Mucosa of stomach (tissue), 1 donor: ENCODE results near the gene TBCK.

Experiments
- H3K27me3 ChIP-seq: one replicate; pipeline ENCODE4 v1.7.0; 2013; ENCODE audit warnings: mild to moderate bottlenecking, low read length; ENCODE audit not compliant: control insufficient read depth, insufficient read depth
- H3K36me3 ChIP-seq: one replicate; pipeline ENCODE4 v1.7.0; 2013; ENCODE audit warnings: low read length; ENCODE audit not compliant: control insufficient read depth, insufficient read depth
- H3K4me1 ChIP-seq: one replicate; pipeline ENCODE4 v1.7.0; 2013; ENCODE audit warnings: mild to moderate bottlenecking, low read length; ENCODE audit not compliant: control insufficient read depth, insufficient read depth
- H3K4me3 ChIP-seq: one replicate; pipeline ENCODE4 v1.7.0; 2013; ENCODE audit warnings: low read length
- H3K9ac ChIP-seq: one replicate; pipeline ENCODE4 v1.7.0; 2013; ENCODE audit warnings: mild to moderate bottlenecking, low read length, moderate library complexity
- H3K9me3 ChIP-seq: one replicate; pipeline ENCODE4 v1.7.0; 2013; ENCODE audit warnings: mild to moderate bottlenecking, low read length, moderate library complexity; ENCODE audit not compliant: control insufficient read depth
- donor health status: Pancreatic carcinoma.

TBCK gene

GRCh38 chr4:106083065-106083464 is 232.9 kb downstream of the TBCK start:
- no peaks in the 10 kb centered on the region for H3K9me3 ChIP-seq
- H3K9ac ChIP-seq = no peak overlapping the region
- H3K36me3 ChIP-seq = no peaks in the 10 kb centered on the region

GRCh38 chr4:106080376-106080775 is 235.6 kb downstream of the TBCK start:
- Histone ChIP-seq H3K4me1 (no peaks in the 10 kb centered on the region), H3K36me3 (no peaks in the 10 kb centered on the region), H3K27me3 (no peaks in the 10 kb centered on the region), H3K9ac (no peak overlapping the region), H3K9me3 (no peaks in the 10 kb centered on the region), H3K4me3 (no peak overlapping the region)

More at GRCh38 chr4:106083065-106083464, 232.9 kb downstream of the TBCK start:
- Histone ChIP-seq H3K4me1 (no peaks in the 10 kb centered on the region), H3K4me3 (no peak overlapping the region), H3K27me3 (no peaks in the 10 kb centered on the region)

GRCh38 chr4:106079616-106080015 is 236.4 kb downstream of the TBCK start:
- H3K9me3 ChIP-seq = no peaks in the 10 kb centered on the region
- no peak overlapping the region for H3K9ac ChIP-seq
- H3K27me3 ChIP-seq = no peaks in the 10 kb centered on the region
- H3K4me1 ChIP-seq = no peaks in the 10 kb centered on the region
- H3K36me3 ChIP-seq = no peaks in the 10 kb centered on the region
- no peak overlapping the region for H3K4me3 ChIP-seq

- H3K9me3 ChIP-seq = no peaks in the 10 kb centered on the region
- no peak overlapping the region for H3K4me3 ChIP-seq
- H3K27me3 ChIP-seq = no peaks in the 10 kb centered on the region
- no peaks in the 10 kb centered on the region for H3K36me3 ChIP-seq
- H3K9ac ChIP-seq = no peak overlapping the region
- no peaks in the 10 kb centered on the region for H3K4me1 ChIP-seq
Measured at GRCh38 chr4:106065018-106065417, 251.0 kb downstream of the TBCK start.

GRCh38 chr4:106063009-106063408 is 253.0 kb downstream of the TBCK start:
- no peaks in the 10 kb centered on the region for H3K4me1 ChIP-seq
- no peaks in the 10 kb centered on the region for H3K36me3 ChIP-seq
- no peak overlapping the region for H3K4me3 ChIP-seq
- no peak overlapping the region for H3K9ac ChIP-seq
- H3K27me3 ChIP-seq = no peaks in the 10 kb centered on the region
- H3K9me3 ChIP-seq = no peaks in the 10 kb centered on the region

- Histone ChIP-seq H3K36me3 (no peaks in the 10 kb centered on the region), H3K4me3 (no peak overlapping the region), H3K9ac (no peak overlapping the region), H3K27me3 (no peaks in the 10 kb centered on the region), H3K4me1 (no peaks in the 10 kb centered on the region), H3K9me3 (no peaks in the 10 kb centered on the region)
Measured at GRCh38 chr4:106062452-106062875, 253.5 kb downstream of the TBCK start.

- Histone ChIP-seq H3K9me3 (no peaks in the 10 kb centered on the region), H3K36me3 (no peaks in the 10 kb centered on the region), H3K4me3 (no peak overlapping the region), H3K27me3 (no peaks in the 10 kb centered on the region), H3K4me1 (no peaks in the 10 kb centered on the region), H3K9ac (no peak overlapping the region)
Measured at GRCh38 chr4:106058921-106059320, 257.1 kb downstream of the TBCK start.

GRCh38 chr4:106056914-106057313 is 259.1 kb downstream of the TBCK start:
- H3K4me3 ChIP-seq = no peak overlapping the region
- no peaks in the 10 kb centered on the region for H3K36me3 ChIP-seq
- no peaks in the 10 kb centered on the region for H3K4me1 ChIP-seq
- H3K9ac ChIP-seq = no peak overlapping the region
- H3K9me3 ChIP-seq = no peaks in the 10 kb centered on the region
- no peaks in the 10 kb centered on the region for H3K27me3 ChIP-seq

GRCh38 chr4:106051514-106051913 is 264.5 kb downstream of the TBCK start:
- H3K9ac ChIP-seq = no peak overlapping the region
- no peaks in the 10 kb centered on the region for H3K4me1 ChIP-seq
- no peaks in the 10 kb centered on the region for H3K9me3 ChIP-seq
- no peak overlapping the region for H3K4me3 ChIP-seq
- no peaks in the 10 kb centered on the region for H3K36me3 ChIP-seq
- H3K27me3 ChIP-seq = no peaks in the 10 kb centered on the region

GRCh38 chr4:106049490-106049889 is 266.5 kb downstream of the TBCK start:
- Histone ChIP-seq H3K9me3 (no peaks in the 10 kb centered on the region), H3K9ac (no peak overlapping the region), H3K4me1 (no peaks in the 10 kb centered on the region), H3K4me3 (no peak overlapping the region), H3K27me3 (no peaks in the 10 kb centered on the region), H3K36me3 (no peaks in the 10 kb centered on the region)

- H3K9ac ChIP-seq = no peak overlapping the region
- no peaks in the 10 kb centered on the region for H3K36me3 ChIP-seq
- no peaks in the 10 kb centered on the region for H3K9me3 ChIP-seq
- H3K27me3 ChIP-seq = no peaks in the 10 kb centered on the region
- no peaks in the 10 kb centered on the region for H3K4me1 ChIP-seq
- H3K4me3 ChIP-seq = no peak overlapping the region
Measured at GRCh38 chr4:106048250-106048971, 267.6 kb downstream of the TBCK start.

- no peaks in the 10 kb centered on the region for H3K36me3 ChIP-seq
Measured at GRCh38 chr4:106046083-106046482, 269.9 kb downstream of the TBCK start.

More at GRCh38 chr4:106046083-106046482, 269.9 kb downstream of the TBCK start:
- H3K9me3 ChIP-seq = no peaks in the 10 kb centered on the region
- H3K9ac ChIP-seq = no peak overlapping the region
- H3K27me3 ChIP-seq = no peaks in the 10 kb centered on the region
- H3K4me1 ChIP-seq = no peaks in the 10 kb centered on the region
- H3K4me3 ChIP-seq = no peak overlapping the region
